Measurements from ENCODE around the gene SUN1.

DNA sequence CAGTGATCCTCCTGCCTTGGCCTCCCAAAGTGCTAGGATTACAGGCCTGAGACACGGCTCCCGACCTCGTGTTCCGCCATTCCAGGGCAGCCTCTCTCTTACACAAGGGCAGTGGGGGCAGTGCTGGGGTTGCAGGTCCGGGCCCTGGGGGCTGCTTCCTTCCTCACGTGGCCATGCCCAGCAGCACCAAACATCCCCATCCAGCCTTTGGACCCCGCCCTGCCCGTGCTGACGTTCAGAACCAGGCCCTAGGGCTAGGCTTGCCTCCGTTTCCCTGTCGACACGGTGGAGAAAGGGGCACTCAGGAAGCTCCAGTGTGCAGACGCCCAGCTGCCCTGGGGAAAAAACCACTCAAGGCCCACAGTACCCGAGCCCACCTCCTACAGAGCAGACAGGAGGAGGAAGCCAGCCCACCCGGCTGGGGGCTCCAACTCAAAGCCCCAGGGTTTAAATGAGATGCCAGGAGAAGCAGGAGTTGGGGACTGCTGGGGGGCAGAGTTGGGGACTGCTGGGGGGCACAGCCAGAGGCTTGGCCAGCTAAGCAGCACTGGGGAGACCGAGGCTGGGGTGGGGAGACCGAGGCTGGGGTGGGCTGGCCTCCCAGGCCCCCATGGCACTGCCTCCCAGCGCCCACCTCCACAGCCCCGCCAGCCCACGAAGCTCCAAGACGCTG, 86.3 kb downstream of the SUN1 start:
- TF ChIP-seq, protein P1, sequence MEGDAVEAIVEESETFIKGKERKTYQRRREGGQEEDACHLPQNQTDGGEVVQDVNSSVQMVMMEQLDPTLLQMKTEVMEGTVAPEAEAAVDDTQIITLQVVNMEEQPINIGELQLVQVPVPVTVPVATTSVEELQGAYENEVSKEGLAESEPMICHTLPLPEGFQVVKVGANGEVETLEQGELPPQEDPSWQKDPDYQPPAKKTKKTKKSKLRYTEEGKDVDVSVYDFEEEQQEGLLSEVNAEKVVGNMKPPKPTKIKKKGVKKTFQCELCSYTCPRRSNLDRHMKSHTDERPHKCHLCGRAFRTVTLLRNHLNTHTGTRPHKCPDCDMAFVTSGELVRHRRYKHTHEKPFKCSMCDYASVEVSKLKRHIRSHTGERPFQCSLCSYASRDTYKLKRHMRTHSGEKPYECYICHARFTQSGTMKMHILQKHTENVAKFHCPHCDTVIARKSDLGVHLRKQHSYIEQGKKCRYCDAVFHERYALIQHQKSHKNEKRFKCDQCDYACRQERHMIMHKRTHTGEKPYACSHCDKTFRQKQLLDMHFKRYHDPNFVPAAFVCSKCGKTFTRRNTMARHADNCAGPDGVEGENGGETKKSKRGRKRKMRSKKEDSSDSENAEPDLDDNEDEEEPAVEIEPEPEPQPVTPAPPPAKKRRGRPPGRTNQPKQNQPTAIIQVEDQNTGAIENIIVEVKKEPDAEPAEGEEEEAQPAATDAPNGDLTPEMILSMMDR (IDR thresholded peaks at IDR 0.05) = no peak
- TF ChIP-seq POLR2A (IDR thresholded peaks at IDR 0.05) (no peak), POLR2AphosphoS5 (IDR thresholded peaks at IDR 0.05) (no peak)

All from breast epithelium (tissue), 3 donors.